Caco-2 (cell line): Measurements from ENCODE around the gene LRRC8E. TPM values are rescaled to one million over a fixed set of nuclear protein-coding genes. Genes with fewer than 3 reads are reported as not detected.
A peak's percentile ranks its signal among the peaks of the same experiment; 100 is the strongest.

ENCODE experiments used
- BruUV-seq: library from RNA; stranded (reverse); fragments of 400-500 nt; replicated peaks from 2 replicates; lab custom pipeline; 2021; lab: Mats Ljungman, UMichigan
- CTCF ChIA-PET: fragments of 300-600 bp; sonication (Branson Sonifier 250); formaldehyde crosslinking; loops from one replicate; lab custom pipeline; 2022; ENCODE audit warnings: antibody characterized with exemption; lab: Charles Lee
- POLR2A ChIA-PET: fragments of 300-600 bp; sonication (Branson Sonifier 250); formaldehyde crosslinking; loops from one replicate; lab custom pipeline; 2022; ENCODE audit warnings: antibody characterized with exemption; lab: Charles Lee
- DNase-seq, 2 experiments: peaks; one replicate each; pipeline versions ENCODE4 v3.0.0 to v3.0.0-alpha.2; 2020 to 2022
- H3K27me3 ChIP-seq: replicated peaks from 2 replicates; pipeline ENCODE4 v1.6.0; 2011; ENCODE audit warnings: low read length; ENCODE audit not compliant: control insufficient read depth, insufficient read depth
- H3K36me3 ChIP-seq: 2 replicates; pipeline ENCODE4 v1.5.1; 2011; ENCODE audit warnings: low read length; ENCODE audit not compliant: control insufficient read depth, insufficient read depth
- H3K4me1 ChIP-seq: fragments of 250-450 bp; sonication (Bioruptor Pico); 2 replicates; pipeline ENCODE4 v1.5.1; 2020; ENCODE audit warnings: mild to moderate bottlenecking
- H3K4me3 ChIP-seq: 2 replicates; pipeline ENCODE4 v1.5.1; 2011; ENCODE audit warnings: low read depth, mild to moderate bottlenecking, control low read depth, low read length
- H3K9me3 ChIP-seq: fragments of 250-450 bp; sonication (Bioruptor Pico); 2 replicates; pipeline ENCODE4 v1.5.1; 2020; ENCODE audit warnings: mild to moderate bottlenecking, moderate library complexity
- H3K27ac Mint-ChIP-seq: one replicate; pipeline ENCODE4 v1.8.0; 2022; ENCODE audit warnings: mixed read lengths; ENCODE audit not compliant: unreplicated experiment
- H3K27me3 Mint-ChIP-seq: one replicate; pipeline ENCODE4 v1.8.0; 2022; ENCODE audit warnings: mixed read lengths; ENCODE audit not compliant: insufficient read depth, unreplicated experiment
- H3K36me3 Mint-ChIP-seq: one replicate; pipeline ENCODE4 v1.8.0; 2022; ENCODE audit warnings: mild to moderate bottlenecking, mixed read lengths; ENCODE audit not compliant: insufficient read depth, unreplicated experiment
- H3K4me1 Mint-ChIP-seq: one replicate; pipeline ENCODE4 v1.8.0; 2022; ENCODE audit warnings: low read depth, mixed read lengths; ENCODE audit not compliant: unreplicated experiment
- H3K4me3 Mint-ChIP-seq: one replicate; pipeline ENCODE4 v1.8.0; 2022; ENCODE audit warnings: mild to moderate bottlenecking, moderate library complexity, mixed read lengths; ENCODE audit not compliant: unreplicated experiment
- H3K9me3 Mint-ChIP-seq: one replicate; pipeline ENCODE4 v1.8.0; 2022; ENCODE audit warnings: mixed read lengths; ENCODE audit not compliant: unreplicated experiment
- intact Hi-C: fragments of 100-400 bp; cut with micrococcal nuclease; formaldehyde crosslinking; loops from one replicate; pipeline ENCODE4 v1.10.0; 2022; ENCODE audit not compliant: unreplicated experiment
- total RNA-seq: library from RNA; stranded (reverse); gene quantifications from 2 replicates; pipeline ENCODE4 v1.2.3, GENCODE V29; 2022
- TF ChIP-seq, protein P1 (sequence below), 2 experiments: fragments of 200-600 bp in 1 of 2; IDR thresholded peaks; 1 replicate in 1 of 2; 2 replicates in 1 of 2; pipeline versions ENCODE4 v1.5.1 to v1.8.0; 2011 to 2022; ENCODE audit warnings: antibody characterized with exemption in 1 of 2, control low read depth in 1 of 2, inconsistent platforms in 1 of 2, low read depth in 1 of 2, low read length in 1 of 2, mild to moderate bottlenecking in 1 of 2, moderate library complexity in 1 of 2; ENCODE audit not compliant: insufficient read depth in 1 of 2, severe bottlenecking in 1 of 2, unreplicated experiment in 1 of 2

LRRC8E gene
- total RNA-seq, 1 experiment from 2014 or later: 6.7 TPM

DNA sequence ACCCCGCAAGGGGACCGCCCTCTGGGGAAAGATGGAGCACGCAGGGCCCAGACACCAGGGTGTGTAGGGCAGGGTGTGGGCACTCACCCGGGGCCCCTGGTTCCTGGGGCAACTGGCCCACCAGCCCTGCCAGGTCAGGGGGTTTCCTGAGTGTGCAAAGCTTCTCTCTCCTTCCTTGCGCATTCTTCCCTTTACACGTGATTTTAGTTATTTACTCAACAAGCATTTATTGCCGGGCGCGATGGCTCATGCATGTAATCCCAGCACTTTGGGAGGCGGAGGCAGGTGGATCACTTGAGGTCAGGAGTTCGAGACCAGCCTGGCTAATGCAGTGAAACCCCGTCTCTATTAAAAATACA lies 34.6 kb upstream of the LRRC8E start:
- TF ChIP-seq, protein P1, sequence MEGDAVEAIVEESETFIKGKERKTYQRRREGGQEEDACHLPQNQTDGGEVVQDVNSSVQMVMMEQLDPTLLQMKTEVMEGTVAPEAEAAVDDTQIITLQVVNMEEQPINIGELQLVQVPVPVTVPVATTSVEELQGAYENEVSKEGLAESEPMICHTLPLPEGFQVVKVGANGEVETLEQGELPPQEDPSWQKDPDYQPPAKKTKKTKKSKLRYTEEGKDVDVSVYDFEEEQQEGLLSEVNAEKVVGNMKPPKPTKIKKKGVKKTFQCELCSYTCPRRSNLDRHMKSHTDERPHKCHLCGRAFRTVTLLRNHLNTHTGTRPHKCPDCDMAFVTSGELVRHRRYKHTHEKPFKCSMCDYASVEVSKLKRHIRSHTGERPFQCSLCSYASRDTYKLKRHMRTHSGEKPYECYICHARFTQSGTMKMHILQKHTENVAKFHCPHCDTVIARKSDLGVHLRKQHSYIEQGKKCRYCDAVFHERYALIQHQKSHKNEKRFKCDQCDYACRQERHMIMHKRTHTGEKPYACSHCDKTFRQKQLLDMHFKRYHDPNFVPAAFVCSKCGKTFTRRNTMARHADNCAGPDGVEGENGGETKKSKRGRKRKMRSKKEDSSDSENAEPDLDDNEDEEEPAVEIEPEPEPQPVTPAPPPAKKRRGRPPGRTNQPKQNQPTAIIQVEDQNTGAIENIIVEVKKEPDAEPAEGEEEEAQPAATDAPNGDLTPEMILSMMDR (IDR thresholded peaks at IDR 0.05; ENCODE audit: insufficient read depth in 1 of 2, low read depth in 1 of 2, low read length in 1 of 2, severe bottlenecking in 1 of 2, unreplicated experiment in 1 of 2): no peak
- Mint-ChIP-seq H3K27ac (peak overlapping the region; percentile 86), H3K36me3 (peaks cover 10% of the 10 kb centered on the region), H3K4me3 (peak overlapping the region; percentile 67), H3K9me3 (no peaks in the 10 kb centered on the region), H3K4me1 (peaks cover 10% of the 10 kb centered on the region), H3K27me3 (no peaks in the 10 kb centered on the region)
- peak in 1 of 2 experiments; percentile 44 for DNase-seq
- CTCF ChIA-PET: interaction anchor here (0.6 to 3.1 kb wide), 6 partner anchors 8 to 67 kb away, joined by 3 to 33 read pairs (median 5); partner anchors contain the start of genes LRRC8E and SNAPC2
- H3K9me3 ChIP-seq: no peaks in the 10 kb centered on the region
- H3K27me3 ChIP-seq: no peaks in the 10 kb centered on the region
- no peaks in the 10 kb centered on the region for H3K36me3 ChIP-seq
- POLR2A ChIA-PET: no interaction called here
- intact Hi-C loops: loop anchor here (1.0 to 5.0 kb wide), 3 partner anchors 34 to 72 kb away; partner anchors contain the start of genes LRRC8E and MAP2K7
- H3K4me3 ChIP-seq: 0 out of 2 replicates have a peak overlapping the region, but pooled peaks have one; percentile 14
- H3K4me1 ChIP-seq: peaks cover 11% of the 10 kb centered on the region
- no TSS peak for BruUV-seq

DNA sequence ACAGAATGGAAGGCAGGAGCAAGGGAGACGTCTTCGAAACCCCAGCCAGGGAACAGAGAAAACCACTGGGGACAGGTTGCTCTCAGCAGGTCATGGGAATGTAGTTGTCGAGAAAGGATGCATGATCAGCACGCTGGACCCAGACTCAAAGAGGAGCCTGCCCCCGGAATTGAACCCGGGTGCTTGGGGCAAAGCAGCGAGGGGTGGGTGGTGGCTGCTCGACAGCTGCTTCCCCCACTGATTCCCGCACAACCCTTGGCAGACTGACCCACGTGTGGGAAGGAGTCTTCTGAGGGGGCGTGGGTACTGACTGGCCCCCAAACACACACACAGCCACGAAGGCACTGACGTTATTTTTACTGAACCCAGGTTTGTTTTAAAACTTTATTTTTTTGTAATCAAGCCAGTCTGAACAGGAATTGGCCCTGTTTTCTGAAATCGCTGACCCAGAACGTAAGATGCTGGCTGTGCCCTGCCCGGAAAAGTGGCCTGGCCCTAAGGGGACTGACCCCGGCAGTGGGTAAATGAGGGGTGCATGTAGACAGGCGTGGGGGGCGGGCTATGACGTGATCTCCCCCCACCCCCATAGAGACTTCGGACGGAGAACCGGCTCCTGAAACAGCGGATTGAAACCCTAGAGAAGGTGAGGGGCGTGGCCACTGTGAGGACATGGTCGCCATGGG lies 32.7 kb upstream of the LRRC8E start:
- no peaks in the 10 kb centered on the region for H3K27me3 Mint-ChIP-seq
- BruUV-seq: no TSS peak
- Histone ChIP-seq H3K9me3 (no peaks in the 10 kb centered on the region), H3K4me1 (peaks cover 11% of the 10 kb centered on the region), H3K27me3 (no peaks in the 10 kb centered on the region), H3K4me3 (no peak overlapping the region), H3K36me3 (no peaks in the 10 kb centered on the region)
- ChIA-PET POLR2A (no interaction called here), CTCF (no interaction called here)
- DNase-seq: no peak
- TF ChIP-seq, protein P1 (IDR thresholded peaks at IDR 0.05; ENCODE audit: insufficient read depth in 1 of 2, low read depth in 1 of 2, low read length in 1 of 2, severe bottlenecking in 1 of 2, unreplicated experiment in 1 of 2): no peak
- peaks cover 10% of the 10 kb centered on the region for H3K36me3 Mint-ChIP-seq
- intact Hi-C loops: no loop called here
- H3K27ac Mint-ChIP-seq: no peak overlapping the region
- no peaks in the 10 kb centered on the region for H3K9me3 Mint-ChIP-seq
- H3K4me1 Mint-ChIP-seq: peaks cover 10% of the 10 kb centered on the region
- no peak overlapping the region for H3K4me3 Mint-ChIP-seq

DNA sequence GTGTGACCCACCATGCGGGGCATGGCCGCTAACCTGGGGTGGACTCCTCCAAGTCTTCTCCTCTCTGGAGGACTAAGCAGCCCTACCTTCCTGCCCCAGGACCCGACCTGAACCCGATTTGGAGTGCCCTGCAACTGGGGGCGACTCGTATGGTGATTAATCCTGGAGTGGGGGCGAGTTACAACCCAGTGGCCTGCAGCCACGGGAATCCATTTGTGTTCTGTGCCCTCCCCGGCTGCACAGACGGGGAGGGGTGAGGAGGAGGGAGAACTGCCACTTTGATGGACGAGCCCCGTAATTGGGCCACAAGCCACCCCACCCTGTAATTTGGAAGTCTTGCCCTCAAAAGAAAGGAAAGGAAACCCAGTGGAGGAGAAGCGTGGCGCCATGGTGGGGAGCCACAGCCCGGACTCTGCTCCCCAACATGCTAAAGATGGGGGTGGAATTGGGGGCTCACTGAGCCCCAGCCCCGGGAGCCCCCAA lies 32.2 kb upstream of the LRRC8E start:
- no peaks in the 10 kb centered on the region for H3K36me3 ChIP-seq
- CTCF ChIA-PET: interaction anchor here (3.6 kb wide), 1 partner anchor 13 kb away, joined by 20 read pairs; no protein-coding TSS in a partner anchor
- H3K4me3 Mint-ChIP-seq: no peak overlapping the region
- no TSS peak for BruUV-seq
- no peak for DNase-seq
- no peaks in the 10 kb centered on the region for H3K9me3 Mint-ChIP-seq
- no peak overlapping the region for H3K4me3 ChIP-seq
- intact Hi-C loops: no loop called here
- H3K4me1 ChIP-seq: peaks cover 11% of the 10 kb centered on the region
- TF ChIP-seq, protein P1 (IDR thresholded peaks at IDR 0.05; ENCODE audit: insufficient read depth in 1 of 2, low read depth in 1 of 2, low read length in 1 of 2, severe bottlenecking in 1 of 2, unreplicated experiment in 1 of 2): no peak
- H3K9me3 ChIP-seq: no peaks in the 10 kb centered on the region
- no peaks in the 10 kb centered on the region for H3K27me3 ChIP-seq
- H3K36me3 Mint-ChIP-seq: peaks cover 10% of the 10 kb centered on the region
- peaks cover 10% of the 10 kb centered on the region for H3K4me1 Mint-ChIP-seq
- H3K27me3 Mint-ChIP-seq: no peaks in the 10 kb centered on the region
- POLR2A ChIA-PET: no interaction called here
- H3K27ac Mint-ChIP-seq: no peak overlapping the region
